Keratinocyte (primary cell): ENCODE data around the gene HHIPL1. TPM values are rescaled to one million over a fixed set of nuclear protein-coding genes. Genes with fewer than 3 reads are reported as not detected.

Source experiments
- DNase-seq: peaks from one replicate; pipeline ENCODE4 v3.0.0-alpha.2; 2011; ENCODE audit warnings: low read depth, missing footprints, low spot score
- FAIRE-seq: peaks from 2 replicates; lab custom pipeline; 2011; peaks lifted over from hg19 to GRCh38; lab: Jason Lieb, UNC
- H2AFZ ChIP-seq: 2 replicates; pipeline ENCODE4 v1.6.0; 2012; ENCODE audit warnings: low read length, control low read depth, inconsistent platforms; ENCODE audit not compliant: control insufficient read depth
- H3K27ac ChIP-seq: 2 replicates; pipeline ENCODE4 v1.5.1; 2011; ENCODE audit warnings: low read length; ENCODE audit not compliant: control insufficient read depth, insufficient read depth
- H3K27me3 ChIP-seq: 3 replicates; pipeline ENCODE4 v1.6.0; 2011; ENCODE audit warnings: low read length; ENCODE audit not compliant: control insufficient read depth, insufficient read depth; ENCODE audit errors: extremely low read depth
- H3K36me3 ChIP-seq, 2 experiments: 2 replicates in 1 of 2; 3 replicates in 1 of 2; pipeline ENCODE4 v1.5.1; 2011; ENCODE audit warnings: low read length in 2 of 2, mild to moderate bottlenecking in 1 of 2; ENCODE audit not compliant: control insufficient read depth in 2 of 2, insufficient read depth in 2 of 2; ENCODE audit errors: extremely low read depth in 1 of 2
- H3K4me1 ChIP-seq: 3 replicates; pipeline ENCODE4 v1.5.1; 2011; ENCODE audit warnings: low read length; ENCODE audit not compliant: control insufficient read depth, insufficient read depth; ENCODE audit errors: extremely low read depth
- H3K4me2 ChIP-seq: 3 replicates; pipeline ENCODE4 v1.6.0; 2011; ENCODE audit warnings: low read depth, low read length; ENCODE audit not compliant: control insufficient read depth, insufficient read depth; ENCODE audit errors: extremely low read depth
- H3K4me3 ChIP-seq, 3 experiments: fragments of 200-600 bp in 1 of 3; sonication (generic) in 1 of 3; 2 replicates in 2 of 3; 3 replicates in 1 of 3; pipeline ENCODE4 v1.5.1; 2011 to 2016; ENCODE audit warnings: low read length in 3 of 3, mild to moderate bottlenecking in 3 of 3, control low read depth in 2 of 3, inconsistent platforms in 1 of 3, low read depth in 1 of 3, mixed read lengths in 1 of 3, mixed run types in 1 of 3, moderate library complexity in 1 of 3; ENCODE audit not compliant: control insufficient read depth in 2 of 3, insufficient read depth in 2 of 3; ENCODE audit errors: extremely low read depth in 1 of 3
- H3K79me2 ChIP-seq: 2 replicates; pipeline ENCODE4 v1.6.0; 2012; ENCODE audit warnings: low read length; ENCODE audit not compliant: control insufficient read depth, insufficient read depth
- H3K9ac ChIP-seq: 3 replicates; pipeline ENCODE4 v1.6.0; 2011; ENCODE audit warnings: low read length; ENCODE audit not compliant: control insufficient read depth, insufficient read depth; ENCODE audit errors: extremely low read depth
- H3K9me1 ChIP-seq: 3 replicates; pipeline ENCODE4 v1.6.0; 2011; ENCODE audit warnings: low read length; ENCODE audit not compliant: control insufficient read depth, insufficient read depth; ENCODE audit errors: extremely low read depth
- H3K9me3 ChIP-seq: 2 replicates; pipeline ENCODE4 v1.5.1; 2012; ENCODE audit warnings: low read depth, low read length; ENCODE audit not compliant: control insufficient read depth
- H4K20me1 ChIP-seq: 3 replicates; pipeline ENCODE4 v1.6.0; 2011; ENCODE audit warnings: low read length; ENCODE audit not compliant: control insufficient read depth, insufficient read depth; ENCODE audit errors: extremely low read depth
- EZH2 ChIP-seq: IDR thresholded peaks from one replicate; pipeline ENCODE4 v1.6.1; 2012; ENCODE audit warnings: inconsistent platforms, mild to moderate bottlenecking, low read length, moderate library complexity
- dilution Hi-C: fragments of 300-500 bp; cut with MboI; formaldehyde crosslinking; loops from one replicate; pipeline ENCODE4 v1.7.0; 2020; ENCODE audit warnings: low sequenced_read_pairs; ENCODE audit not compliant: extremely low pct_ligation_motif_present
- polyA plus RNA-seq, 5 experiments: library from polyadenylated mRNA; depleted of rRNA in 3 of 5; stranded (reverse) in 3 of 5; stranded (forward) in 1 of 5; unstranded in 1 of 5; fragments of >200 nt; gene quantifications; 1 replicate in 1 of 5; 2 replicates in 3 of 5; 3 replicates in 1 of 5; pipeline versions ENCODE4 v1.2.1 to v1.2.3, GENCODE V29; 2011 to 2012; ENCODE audit warnings: missing spikeins in 2 of 5, low read depth in 1 of 5, low replicate concordance in 1 of 5
- TF ChIP-seq, protein P1 (sequence below), 3 experiments: IDR thresholded peaks in 1 of 3; conservative IDR thresholded peaks in 1 of 3; optimal IDR thresholded peaks in 1 of 3; 2 replicates in 2 of 3; 3 replicates in 1 of 3; pipeline versions ENCODE3 to v1.5.1; 2011; ENCODE audit warnings: low read length in 3 of 3, mild to moderate bottlenecking in 3 of 3, moderate library complexity in 2 of 3, control low read depth in 1 of 3, inconsistent platforms in 1 of 3; ENCODE audit not compliant: insufficient read depth in 2 of 3; ENCODE audit errors: extremely low read depth in 1 of 3

HHIPL1 gene
- polyA plus RNA-seq, 1 donor (not counting 4 experiments of a cell fraction or from before 2014, with no cell fraction given), result 0.08 TPM

DNA sequence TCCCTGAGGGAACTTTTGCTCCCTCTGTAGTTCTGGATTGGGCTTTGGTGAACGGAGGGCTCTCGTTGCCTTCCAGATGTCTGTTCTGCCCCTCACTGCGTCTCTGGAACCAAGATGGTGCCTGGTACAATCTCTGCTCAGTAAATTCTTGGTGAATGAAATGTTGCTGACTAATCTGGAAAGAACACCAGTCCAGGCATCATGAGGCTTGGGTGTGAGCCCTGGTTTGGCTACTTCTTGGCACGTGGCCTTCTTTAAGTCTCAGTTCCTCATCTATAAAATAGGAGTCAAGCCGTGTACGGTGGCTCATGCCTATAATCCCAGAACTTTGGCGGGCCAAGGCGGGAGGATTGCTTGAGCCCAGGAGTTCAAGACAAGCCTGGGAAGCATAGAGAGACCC, 4.3 kb downstream of the HHIPL1 start:
- no peaks in the 10 kb centered on the region for H3K79me2 ChIP-seq
- no peak for FAIRE-seq
- peaks cover 27% of the 10 kb centered on the region for H3K27me3 ChIP-seq
- no peak overlapping the region for H3K4me2 ChIP-seq
- no peaks in the 10 kb centered on the region for H3K36me3 ChIP-seq
- H3K4me3 ChIP-seq, result no peak overlapping the region
- no peaks in the 10 kb centered on the region for H3K9me3 ChIP-seq
- dilution Hi-C loops, result no loop called here
- no peak overlapping the region for H3K27ac ChIP-seq
- H4K20me1 ChIP-seq, result no peaks in the 10 kb centered on the region
- TF ChIP-seq, protein P1, sequence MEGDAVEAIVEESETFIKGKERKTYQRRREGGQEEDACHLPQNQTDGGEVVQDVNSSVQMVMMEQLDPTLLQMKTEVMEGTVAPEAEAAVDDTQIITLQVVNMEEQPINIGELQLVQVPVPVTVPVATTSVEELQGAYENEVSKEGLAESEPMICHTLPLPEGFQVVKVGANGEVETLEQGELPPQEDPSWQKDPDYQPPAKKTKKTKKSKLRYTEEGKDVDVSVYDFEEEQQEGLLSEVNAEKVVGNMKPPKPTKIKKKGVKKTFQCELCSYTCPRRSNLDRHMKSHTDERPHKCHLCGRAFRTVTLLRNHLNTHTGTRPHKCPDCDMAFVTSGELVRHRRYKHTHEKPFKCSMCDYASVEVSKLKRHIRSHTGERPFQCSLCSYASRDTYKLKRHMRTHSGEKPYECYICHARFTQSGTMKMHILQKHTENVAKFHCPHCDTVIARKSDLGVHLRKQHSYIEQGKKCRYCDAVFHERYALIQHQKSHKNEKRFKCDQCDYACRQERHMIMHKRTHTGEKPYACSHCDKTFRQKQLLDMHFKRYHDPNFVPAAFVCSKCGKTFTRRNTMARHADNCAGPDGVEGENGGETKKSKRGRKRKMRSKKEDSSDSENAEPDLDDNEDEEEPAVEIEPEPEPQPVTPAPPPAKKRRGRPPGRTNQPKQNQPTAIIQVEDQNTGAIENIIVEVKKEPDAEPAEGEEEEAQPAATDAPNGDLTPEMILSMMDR (optimal IDR thresholded peaks at IDR 0.05 in 1 of 3, IDR thresholded peaks at IDR 0.05 in 1 of 3, conservative IDR thresholded peaks at IDR 0.05 in 1 of 3; ENCODE audit: extremely low read depth in 1 of 3, insufficient read depth in 2 of 3, low read length in 3 of 3), result no peak
- no peak for TF ChIP-seq EZH2
- DNase-seq, result no peak
- no peak overlapping the region for H3K9ac ChIP-seq
- no peaks in the 10 kb centered on the region for H3K4me1 ChIP-seq
- H2AFZ ChIP-seq, result no peak overlapping the region
- H3K9me1 ChIP-seq, result no peaks in the 10 kb centered on the region

DNA sequence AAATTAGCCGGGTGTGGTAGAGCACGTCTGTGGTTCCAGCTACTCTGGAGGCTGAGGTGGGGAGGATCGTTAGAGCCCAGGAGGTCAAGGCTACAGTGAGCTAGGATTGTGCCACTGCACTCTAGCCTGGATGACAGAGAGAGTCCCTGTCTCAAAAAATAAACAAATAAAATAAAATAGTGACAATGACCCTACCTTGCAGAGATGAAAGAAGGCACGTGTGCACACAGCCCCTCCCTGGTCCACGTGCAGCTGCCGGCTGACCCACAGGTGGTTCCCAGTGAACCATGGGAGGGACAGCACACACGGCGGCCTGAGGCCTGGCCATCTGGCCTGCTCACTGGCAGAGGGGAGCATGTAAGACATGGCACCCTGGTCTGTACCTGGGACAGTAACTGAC, 4.7 kb downstream of the HHIPL1 start:
- no peaks in the 10 kb centered on the region for H3K9me3 ChIP-seq

More for the DNA sequence above, 4.7 kb downstream of the HHIPL1 start:
- Histone ChIP-seq H3K36me3 (no peaks in the 10 kb centered on the region), H3K4me2 (no peak overlapping the region), H3K27ac (no peak overlapping the region), H4K20me1 (no peaks in the 10 kb centered on the region), H3K27me3 (peaks cover 27% of the 10 kb centered on the region), H2AFZ (no peak overlapping the region), H3K9ac (no peak overlapping the region), H3K4me3 (no peak overlapping the region), H3K4me1 (no peaks in the 10 kb centered on the region), H3K9me1 (no peaks in the 10 kb centered on the region), H3K79me2 (no peaks in the 10 kb centered on the region)
- DNase-seq (no peak), FAIRE-seq (no peak)
- TF ChIP-seq, protein P1 (optimal IDR thresholded peaks at IDR 0.05 in 1 of 3, IDR thresholded peaks at IDR 0.05 in 1 of 3, conservative IDR thresholded peaks at IDR 0.05 in 1 of 3; ENCODE audit: extremely low read depth in 1 of 3, insufficient read depth in 2 of 3, low read length in 3 of 3), result no peak
- TF ChIP-seq EZH2, result no peak
- dilution Hi-C loops, result no loop called here
